IMR-90 (cell line): ENCODE data around the gene LRP6. TPM values are rescaled to one million over a fixed set of nuclear protein-coding genes. Genes with fewer than 3 reads are reported as not detected.

ENCODE experiments used
- ATAC-seq: fragments of 200-7000 bp; cut with Tn5 transposase; 2 replicates; pipeline ENCODE4 v1.9.1; 2020; ENCODE audit warnings: low read depth, mild to moderate bottlenecking, moderate library complexity
- BruUV-seq: library from RNA; stranded (reverse); fragments of 400-500 nt; replicated peaks from 2 replicates; lab custom pipeline; 2021; lab: Mats Ljungman, UMichigan
- CTCF ChIA-PET: fragments of 300-600 bp; formaldehyde crosslinking; extraction: SDS; loops from one replicate; lab custom pipeline; 2021; ENCODE audit warnings: antibody characterized with exemption; lab: Yijun Ruan, JAX
- POLR2A ChIA-PET: fragments of 300-600 bp; sonication (Branson Sonifier 250); formaldehyde crosslinking; loops from one replicate; lab custom pipeline; 2022; ENCODE audit warnings: antibody characterized with exemption; ENCODE audit not compliant: unreplicated experiment; lab: Charles Lee
- DNase-seq: peaks from one replicate; pipeline ENCODE4 v3.0.0; 2013
- H2AFZ ChIP-seq: replicated peaks from 2 replicates; pipeline ENCODE3; 2013; ENCODE audit warnings: low read length, mild to moderate bottlenecking; ENCODE audit not compliant: poor library complexity
- H2AK5ac ChIP-seq: 2 replicates; pipeline ENCODE4 v1.6.1; 2013; ENCODE audit warnings: low read depth, low read length, inconsistent platforms
- H2AK9ac ChIP-seq: replicated peaks from 2 replicates; pipeline ENCODE3; 2013; ENCODE audit warnings: mild to moderate bottlenecking, low read depth, low read length, moderate library complexity; ENCODE audit not compliant: poor library complexity
- H2BK120ac ChIP-seq: 2 replicates; pipeline ENCODE4 v1.6.1; 2013; ENCODE audit warnings: low read depth, low read length, inconsistent platforms
- H2BK15ac ChIP-seq: 3 replicates; pipeline ENCODE4 v1.6.1; 2013; ENCODE audit warnings: low read depth, low read length, inconsistent platforms
- H2BK20ac ChIP-seq: 2 replicates; pipeline ENCODE4 v1.6.1; 2013; ENCODE audit warnings: low read depth, mild to moderate bottlenecking, inconsistent platforms, low read length, moderate library complexity
- H2BK5ac ChIP-seq: 2 replicates; pipeline ENCODE4 v1.6.1; 2013; ENCODE audit warnings: mild to moderate bottlenecking, low read depth, low read length, inconsistent platforms; ENCODE audit not compliant: poor library complexity, severe bottlenecking
- H3K14ac ChIP-seq: replicated peaks from 2 replicates; pipeline ENCODE4 v1.6.1; 2013; ENCODE audit warnings: low read depth, low read length, inconsistent platforms
- H3K18ac ChIP-seq: 2 replicates; pipeline ENCODE4 v1.6.1; 2013; ENCODE audit warnings: low read depth, low read length, control low read depth
- H3K23ac ChIP-seq: 2 replicates; pipeline ENCODE4 v1.6.1; 2013; ENCODE audit warnings: low read depth, low read length, inconsistent platforms
- H3K27ac ChIP-seq: 2 replicates; pipeline ENCODE4 v1.5.1; 2013; ENCODE audit warnings: mild to moderate bottlenecking, control low read depth, low read length; ENCODE audit not compliant: insufficient read depth
- H3K27me3 ChIP-seq: 2 replicates; pipeline ENCODE4 v1.6.1; 2013; ENCODE audit warnings: low read length; ENCODE audit not compliant: control insufficient read depth, insufficient read depth
- H3K36me3 ChIP-seq: 2 replicates; pipeline ENCODE4 v1.6.1; 2013; ENCODE audit warnings: low read length, mixed read lengths; ENCODE audit not compliant: control insufficient read depth, insufficient read depth
- H3K4ac ChIP-seq: 2 replicates; pipeline ENCODE4 v1.6.1; 2013; ENCODE audit warnings: low read depth, low read length, inconsistent platforms
- H3K4me1 ChIP-seq: 2 replicates; pipeline ENCODE4 v1.6.1; 2013; ENCODE audit warnings: low read length, mixed read lengths; ENCODE audit not compliant: control insufficient read depth, insufficient read depth
- H3K4me2 ChIP-seq: 2 replicates; pipeline ENCODE4 v1.6.1; 2013; ENCODE audit warnings: low read depth, mild to moderate bottlenecking, control low read depth, low read length, moderate library complexity
- H3K4me3 ChIP-seq: 2 replicates; pipeline ENCODE4 v1.5.1; 2013; ENCODE audit warnings: low read depth, mild to moderate bottlenecking, control low read depth, low read length, moderate library complexity; ENCODE audit not compliant: insufficient read depth
- H3K56ac ChIP-seq: 2 replicates; pipeline ENCODE4 v1.6.1; 2013; ENCODE audit warnings: low read length, inconsistent platforms; ENCODE audit not compliant: insufficient read depth; ENCODE audit errors: extremely low read depth
- H3K79me1 ChIP-seq, 2 experiments: 2 replicates each; pipeline ENCODE4 v1.6.1; 2013; ENCODE audit warnings: low read length in 2 of 2, inconsistent platforms in 1 of 2, low read depth in 1 of 2
- H3K9ac ChIP-seq: 2 replicates; pipeline ENCODE4 v1.6.1; 2013; ENCODE audit warnings: low read depth, low read length, control low read depth
- H3K9me1 ChIP-seq: 2 replicates; pipeline ENCODE4 v1.6.1; 2013; ENCODE audit warnings: low read length, inconsistent platforms; ENCODE audit not compliant: insufficient read depth
- H3K9me3 ChIP-seq: 2 replicates; pipeline ENCODE4 v1.6.1; 2013; ENCODE audit warnings: low read length; ENCODE audit not compliant: control insufficient read depth, insufficient read depth
- H4K20me1 ChIP-seq: 2 replicates; pipeline ENCODE4 v1.6.1; 2013; ENCODE audit warnings: low read length, inconsistent platforms; ENCODE audit not compliant: insufficient read depth
- H4K5ac ChIP-seq: 2 replicates; pipeline ENCODE4 v1.6.1; 2013; ENCODE audit warnings: mild to moderate bottlenecking, low read depth, low read length, control low read depth
- H4K8ac ChIP-seq, 2 experiments: 2 replicates each; pipeline ENCODE4 v1.6.1; 2013; ENCODE audit warnings: low read depth in 2 of 2, low read length in 2 of 2, control low read depth in 1 of 2, inconsistent platforms in 1 of 2
- H4K91ac ChIP-seq: 2 replicates; pipeline ENCODE4 v1.6.1; 2013; ENCODE audit warnings: low read depth, low read length, inconsistent platforms; ENCODE audit not compliant: insufficient read depth
- CEBPB ChIP-seq: IDR thresholded peaks from 2 replicates; pipeline ENCODE4 v1.6.1; 2012; ENCODE audit warnings: low read depth, low read length, improper control_type of control experiment
- CHD1 ChIP-seq: IDR thresholded peaks from 2 replicates; pipeline ENCODE4 v1.6.1; 2012; ENCODE audit warnings: low read depth, low read length, improper control_type of control experiment
- FOS ChIP-seq: fragments of 150-350 bp; IDR thresholded peaks from 2 replicates; pipeline ENCODE4 v1.6.1; 2016; ENCODE audit warnings: low read depth, low read length
- MAZ ChIP-seq: IDR thresholded peaks from 2 replicates; pipeline ENCODE4 v1.6.1; 2012; ENCODE audit warnings: low read depth, mild to moderate bottlenecking, low read length, improper control_type of control experiment, moderate library complexity, borderline replicate concordance
- MXI1 ChIP-seq: IDR thresholded peaks from 2 replicates; pipeline ENCODE4 v1.6.1; 2012; ENCODE audit warnings: low read depth, mild to moderate bottlenecking, low read length, moderate library complexity, borderline replicate concordance
- POLR2A ChIP-seq: IDR thresholded peaks from 2 replicates; pipeline ENCODE4 v1.6.1; 2012; ENCODE audit warnings: mild to moderate bottlenecking, low read depth, low read length
- SMC3 ChIP-seq: fragments of 150-350 bp; IDR thresholded peaks from 2 replicates; pipeline ENCODE4 v1.6.1; 2016; ENCODE audit warnings: low read depth, mild to moderate bottlenecking, antibody characterized with exemption, low read length, moderate library complexity
- WGBS, 2 experiments: methylation state at CpG; one replicate each; pipeline versions ENCODE4 v1.1.5 to v1.1.7; 2013; ENCODE audit warnings: missing lambda C conversion rate in 2 of 2; ENCODE audit not compliant: insufficient read length in 1 of 2; ENCODE audit errors: extremely low coverage in 2 of 2; 5-methylcytosine and 5-hydroxymethylcytosine counted together
- dilution Hi-C: fragments of 300-500 bp; cut with HindIII; formaldehyde crosslinking; loops from one replicate; pipeline ENCODE4 v1.14.3; 2018; ENCODE audit warnings: low sequenced_read_pairs; ENCODE audit not compliant: unreplicated experiment
- in situ Hi-C: fragments of 300-500 bp; cut with MboI; formaldehyde crosslinking; loops from 3 replicates; pipeline ENCODE4 v1.14.3; 2019; ENCODE audit warnings: low sequenced_read_pairs, inconsistent platforms, mixed read lengths
- intact Hi-C: fragments of 100-400 bp; cut with micrococcal nuclease; formaldehyde crosslinking; loops from 2 replicates; pipeline ENCODE4 v1.10.0; 2022
- polyA plus RNA-seq, 3 experiments: library from polyadenylated mRNA; depleted of rRNA; stranded (reverse); fragments of >200 nt; gene quantifications; 2 replicates each; pipeline ENCODE4 v1.2.3, GENCODE V29; 2012; ENCODE audit warnings: low replicate concordance in 1 of 3
- total RNA-seq: library from RNA; depleted of rRNA; stranded (reverse); fragments of >200 nt; gene quantifications from 2 replicates; pipeline ENCODE4 v1.2.3, GENCODE V29; 2012
- TF ChIP-seq, protein P1 (sequence below): fragments of 150-350 bp; IDR thresholded peaks from 2 replicates; pipeline ENCODE4 v1.6.1; 2017; ENCODE audit warnings: mild to moderate bottlenecking, antibody characterized with exemption, low read length, low read depth
- TF ChIP-seq, protein P2 (sequence below): conservative IDR thresholded peaks from 2 replicates; pipeline ENCODE4 v1.5.1; 2012; ENCODE audit warnings: mild to moderate bottlenecking, low read depth, low read length, improper control_type of control experiment

Gene LRP6
- total and polyA plus RNA-seq, 2 of the 4 experiments (the other 2 are of a cell fraction), result 14.2 to 32.1 TPM

GRCh38 chr12:12210983-12211382 lies 55.9 kb downstream of the LRP6 start:
- no peak overlapping the region for H2BK20ac ChIP-seq
- intact Hi-C loops (no loop called here), in situ Hi-C loops (no loop called here), dilution Hi-C loops (no loop called here)
- no peak overlapping the region for H4K8ac ChIP-seq
- no peak overlapping the region for H3K18ac ChIP-seq
- H2AK5ac ChIP-seq, result no peak overlapping the region
- H2BK15ac ChIP-seq, result no peak overlapping the region
- peaks cover 4% of the 10 kb centered on the region; the same call in 1 of the 2 replicates for H3K4me1 ChIP-seq
- H3K23ac ChIP-seq, result no peak overlapping the region
- no peak overlapping the region for H3K27ac ChIP-seq
- H2BK120ac ChIP-seq, result no peak overlapping the region
- CTCF ChIA-PET, result no interaction called here
- BruUV-seq, result no TSS peak
- no peak overlapping the region for H2BK5ac ChIP-seq
- no peak for ATAC-seq
- peaks cover 13 to 66% of the 10 kb centered on the region in 2 experiments for H3K79me1 ChIP-seq
- no CpG with 5 or more reads among the region's 5 CpGs for WGBS, 2 experiments
- H3K36me3 ChIP-seq, result no peaks in the 10 kb centered on the region
- no peak overlapping the region for H3K4ac ChIP-seq
- H3K4me2 ChIP-seq, result no peak overlapping the region
- peaks cover under 1% of the 10 kb centered on the region; the same call in 1 of the 2 replicates for H3K9me1 ChIP-seq
- H3K27me3 ChIP-seq, result no peaks in the 10 kb centered on the region
- H2AK9ac ChIP-seq, result no peak overlapping the region
- no peak overlapping the region for H2AFZ ChIP-seq
- H3K4me3 ChIP-seq, result no peak overlapping the region
- no peak overlapping the region for H4K91ac ChIP-seq
- POLR2A ChIA-PET, result no interaction called here
- no peak for TF ChIP-seq CEBPB
- TF ChIP-seq FOS, result no peak
- TF ChIP-seq, protein P1, sequence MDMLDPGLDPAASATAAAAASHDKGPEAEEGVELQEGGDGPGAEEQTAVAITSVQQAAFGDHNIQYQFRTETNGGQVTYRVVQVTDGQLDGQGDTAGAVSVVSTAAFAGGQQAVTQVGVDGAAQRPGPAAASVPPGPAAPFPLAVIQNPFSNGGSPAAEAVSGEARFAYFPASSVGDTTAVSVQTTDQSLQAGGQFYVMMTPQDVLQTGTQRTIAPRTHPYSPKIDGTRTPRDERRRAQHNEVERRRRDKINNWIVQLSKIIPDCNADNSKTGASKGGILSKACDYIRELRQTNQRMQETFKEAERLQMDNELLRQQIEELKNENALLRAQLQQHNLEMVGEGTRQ, result no peak
- TF ChIP-seq MAZ, result no peak
- TF ChIP-seq, protein P2, sequence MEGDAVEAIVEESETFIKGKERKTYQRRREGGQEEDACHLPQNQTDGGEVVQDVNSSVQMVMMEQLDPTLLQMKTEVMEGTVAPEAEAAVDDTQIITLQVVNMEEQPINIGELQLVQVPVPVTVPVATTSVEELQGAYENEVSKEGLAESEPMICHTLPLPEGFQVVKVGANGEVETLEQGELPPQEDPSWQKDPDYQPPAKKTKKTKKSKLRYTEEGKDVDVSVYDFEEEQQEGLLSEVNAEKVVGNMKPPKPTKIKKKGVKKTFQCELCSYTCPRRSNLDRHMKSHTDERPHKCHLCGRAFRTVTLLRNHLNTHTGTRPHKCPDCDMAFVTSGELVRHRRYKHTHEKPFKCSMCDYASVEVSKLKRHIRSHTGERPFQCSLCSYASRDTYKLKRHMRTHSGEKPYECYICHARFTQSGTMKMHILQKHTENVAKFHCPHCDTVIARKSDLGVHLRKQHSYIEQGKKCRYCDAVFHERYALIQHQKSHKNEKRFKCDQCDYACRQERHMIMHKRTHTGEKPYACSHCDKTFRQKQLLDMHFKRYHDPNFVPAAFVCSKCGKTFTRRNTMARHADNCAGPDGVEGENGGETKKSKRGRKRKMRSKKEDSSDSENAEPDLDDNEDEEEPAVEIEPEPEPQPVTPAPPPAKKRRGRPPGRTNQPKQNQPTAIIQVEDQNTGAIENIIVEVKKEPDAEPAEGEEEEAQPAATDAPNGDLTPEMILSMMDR, result no peak
- TF ChIP-seq MXI1, result no peak
- TF ChIP-seq SMC3, result no peak
- TF ChIP-seq POLR2A, result no peak
- no peak for TF ChIP-seq CHD1
- H4K5ac ChIP-seq, result no peak overlapping the region
- no peak overlapping the region for H3K56ac ChIP-seq
- DNase-seq, result no peak
- H3K14ac ChIP-seq, result no peak overlapping the region
- peaks cover 20% of the 10 kb centered on the region; the same call in 1 of the 2 replicates for H4K20me1 ChIP-seq
- no peaks in the 10 kb centered on the region for H3K9me3 ChIP-seq
- H3K9ac ChIP-seq, result no peak overlapping the region
